Skin epidermis (tissue), 12 donors: ENCODE results near the gene PEX10.
A peak's percentile ranks its signal among the peaks of the same experiment; 100 is the strongest.

Experiments
- H3K27ac ChIP-seq, 21 experiments: fragments of 200-600 bp; sonication (generic) in 11 of 21; one replicate each; pipeline ENCODE4 v1.5.0; 2020; ENCODE audit warnings: mild to moderate bottlenecking in 3 of 21, inconsistent platforms in 2 of 21, moderate library complexity in 2 of 21
- H3K4me3 ChIP-seq, 7 experiments: fragments of 200-600 bp; sonication (generic) in 2 of 7; one replicate each; pipeline ENCODE4 v1.5.0; 2020; ENCODE audit warnings: inconsistent platforms in 2 of 7, mild to moderate bottlenecking in 2 of 7, moderate library complexity in 1 of 7

PEX10 gene

DNA sequence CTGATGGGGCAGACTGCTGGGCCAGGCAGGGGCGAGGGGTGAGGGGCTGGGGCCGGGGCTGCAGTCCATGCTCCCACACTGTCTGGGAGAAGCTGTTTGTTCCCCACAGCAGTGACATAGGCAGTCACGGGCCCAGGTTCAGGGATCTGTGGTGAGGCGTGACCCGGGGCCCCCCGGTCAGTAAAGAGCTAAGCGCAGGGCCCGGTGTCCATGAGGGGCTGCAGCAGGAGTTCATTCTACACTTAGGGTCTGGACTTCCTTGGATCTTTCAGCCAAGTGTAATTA, 4.4 kb downstream of the PEX10 start:
- H3K27ac ChIP-seq = no peak overlapping the region
- no peak overlapping the region for H3K4me3 ChIP-seq

DNA sequence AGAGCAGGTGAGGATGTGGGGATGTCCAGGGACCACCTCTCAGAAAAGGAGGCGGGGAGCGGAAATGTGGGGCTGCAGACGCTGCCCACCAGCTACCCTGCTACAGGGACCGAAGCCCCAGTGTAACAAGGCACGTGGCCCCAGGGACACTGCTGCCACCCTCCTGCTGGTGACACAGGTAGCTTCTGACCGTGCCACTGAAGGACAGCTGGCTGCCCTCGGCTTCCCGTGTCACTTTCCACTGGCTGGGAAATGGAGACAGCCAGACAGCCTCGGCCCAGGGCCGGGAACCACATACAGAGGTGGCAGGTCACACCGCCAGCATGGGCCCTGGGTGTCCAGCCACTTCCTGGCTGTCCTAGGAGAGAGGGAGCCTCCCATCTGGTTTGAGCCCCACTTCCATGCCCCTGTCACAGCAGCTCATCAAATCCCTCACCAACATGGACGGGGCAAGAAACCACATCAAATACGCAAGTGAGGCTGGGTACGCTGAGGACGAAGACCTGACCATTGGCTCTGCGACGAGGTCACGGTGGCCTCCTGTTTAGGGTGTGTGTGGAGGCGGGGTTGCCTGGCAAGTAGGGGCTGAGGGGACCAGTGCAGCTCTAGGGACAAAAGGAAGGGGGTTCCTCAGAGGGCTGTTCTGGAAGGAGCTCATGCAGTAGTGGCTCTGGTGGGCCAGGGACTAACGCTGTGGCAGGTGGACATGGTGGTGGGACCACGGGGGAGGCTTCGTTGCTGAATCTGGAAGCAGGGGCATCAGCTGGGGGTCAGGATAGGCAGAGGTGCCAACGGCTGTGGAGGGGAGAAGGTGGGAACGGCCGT, 5.0 kb downstream of the PEX10 start:
- Histone ChIP-seq H3K4me3 (no peak overlapping the region), H3K27ac (no peak overlapping the region)

DNA sequence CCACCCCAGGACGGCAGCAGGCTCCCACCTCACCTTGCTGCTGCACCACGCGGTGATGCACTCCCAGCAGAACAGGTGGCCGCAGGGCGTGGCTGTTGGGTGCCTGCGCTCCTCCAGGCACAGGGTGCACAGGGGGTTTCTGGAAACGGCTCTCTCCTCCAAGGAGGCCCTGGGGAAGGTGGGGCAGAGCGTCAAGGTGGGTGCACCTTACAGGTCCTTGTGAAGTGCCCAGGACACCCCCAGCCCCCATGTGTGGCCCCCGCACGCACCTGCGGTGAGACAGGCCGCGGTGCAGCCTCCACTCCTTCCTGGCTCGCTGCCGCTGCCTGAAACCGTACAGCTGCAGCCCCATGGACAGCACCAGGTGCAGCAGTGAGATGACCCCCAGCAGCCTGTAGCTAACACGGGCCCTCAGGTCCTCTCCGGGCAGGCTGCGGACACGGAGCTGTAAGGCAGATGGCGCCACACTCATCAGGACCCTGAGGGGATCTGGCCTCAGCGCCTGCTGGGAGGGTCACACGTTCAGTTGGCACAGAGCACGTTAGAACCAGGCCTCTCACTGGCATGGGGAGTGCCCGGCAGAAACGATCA, 5.8 kb downstream of the PEX10 start:
- H3K27ac ChIP-seq = no peak overlapping the region
- H3K4me3 ChIP-seq = no peak overlapping the region

DNA sequence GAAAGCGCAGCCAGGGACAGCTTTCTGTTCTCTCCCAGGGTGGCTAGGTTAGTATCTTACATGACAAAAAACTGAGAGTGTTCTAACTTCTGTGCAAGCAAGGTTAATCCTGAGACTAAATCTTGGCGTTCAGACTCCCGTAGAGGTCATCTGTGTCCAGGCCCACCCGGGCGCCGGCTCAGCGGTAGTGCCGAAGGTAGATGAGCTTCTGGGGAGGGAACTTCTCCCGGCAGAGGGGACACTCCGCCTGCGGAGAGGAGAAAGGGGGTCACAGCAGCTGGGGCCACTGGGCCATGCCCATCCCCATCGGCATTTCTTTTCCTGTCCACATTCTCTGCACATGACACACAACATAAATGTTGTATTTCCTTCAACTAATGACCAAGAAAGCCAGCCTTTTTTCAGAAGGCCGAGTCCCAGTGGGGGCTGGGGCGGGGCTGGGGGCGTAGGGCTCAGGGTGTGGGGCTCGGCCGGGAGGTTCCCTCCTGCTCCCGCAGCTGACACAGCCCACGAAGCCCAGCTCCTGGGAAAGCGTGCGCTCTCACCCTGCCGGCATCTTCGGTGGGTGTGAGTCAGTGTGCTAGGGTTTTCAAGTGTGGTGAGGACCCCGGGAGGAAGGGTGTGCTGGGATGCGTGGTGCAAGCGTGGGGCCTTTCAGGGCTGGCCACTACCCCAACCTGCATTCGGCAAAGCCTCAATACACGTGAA, 6.6 kb downstream of the PEX10 start:
- Histone ChIP-seq H3K27ac (peak overlapping the region in 1 of 21 experiments; percentile 17), H3K4me3 (no peak overlapping the region)

DNA sequence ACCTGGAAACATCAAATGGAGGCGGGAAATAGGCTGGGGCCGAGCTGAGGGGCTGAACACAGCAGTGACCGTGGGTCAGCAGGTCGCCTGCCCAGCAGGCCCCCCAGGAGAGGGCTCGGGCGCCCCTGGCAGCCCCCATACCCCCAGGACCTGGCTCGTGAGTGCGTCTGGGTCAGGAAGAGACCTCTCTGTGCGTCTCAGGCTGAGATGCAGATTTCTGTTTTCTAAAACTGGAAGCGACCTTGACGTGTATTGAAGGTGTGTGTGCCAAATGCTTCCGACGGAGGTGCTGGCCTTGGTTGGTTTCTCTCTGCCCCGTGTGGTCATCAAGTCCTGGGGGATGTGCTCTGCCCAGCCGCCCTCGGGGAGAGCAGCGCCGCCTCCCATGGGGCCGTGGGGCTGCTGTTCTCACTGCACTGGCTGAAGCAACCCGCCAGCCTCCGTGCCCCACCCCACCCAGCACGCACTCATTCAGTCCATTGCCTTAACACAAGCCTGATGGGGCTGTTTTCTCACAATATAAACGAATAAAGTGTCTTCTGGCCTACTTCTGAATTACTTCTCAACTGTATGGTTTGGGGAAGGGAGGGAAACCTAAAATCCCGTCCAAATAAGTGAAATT, 7.4 kb downstream of the PEX10 start:
- Histone ChIP-seq H3K27ac (no peak overlapping the region), H3K4me3 (no peak overlapping the region)

DNA sequence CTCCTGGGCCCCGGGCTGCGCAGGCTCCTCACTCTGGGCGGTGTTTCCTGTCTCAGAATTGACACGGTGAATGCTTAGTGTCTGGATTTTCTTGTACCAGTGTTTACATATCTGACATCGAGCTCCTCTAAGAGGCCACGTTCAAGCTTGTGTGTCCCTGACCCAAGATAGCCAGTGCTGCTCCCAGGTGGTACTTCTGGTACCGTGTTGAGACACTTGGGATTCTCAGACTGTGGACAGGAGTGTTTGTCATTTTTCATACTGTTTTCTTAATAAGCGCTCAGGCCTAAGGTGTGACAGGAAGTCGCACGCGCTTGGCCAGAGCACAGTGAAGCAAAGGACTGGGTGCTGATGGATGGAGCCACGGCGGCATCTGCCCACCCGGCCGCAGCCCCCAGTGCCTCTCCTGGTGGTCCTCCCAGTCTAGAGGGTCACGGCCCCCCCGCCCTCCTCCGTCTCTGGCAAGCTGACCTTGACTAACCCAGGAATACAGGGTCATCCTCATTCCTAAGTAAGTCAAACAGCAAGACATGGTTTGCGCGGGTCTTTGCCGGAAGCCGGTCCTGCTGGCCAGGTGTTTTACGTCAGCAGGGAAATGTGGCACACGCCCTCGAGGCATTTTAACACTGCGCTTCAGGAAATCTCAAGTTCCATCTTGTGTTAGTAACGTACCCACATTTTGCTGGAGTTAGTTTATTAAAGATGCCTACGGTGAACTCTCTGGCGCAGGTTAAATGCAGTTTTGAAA, 8.0 kb downstream of the PEX10 start:
- Histone ChIP-seq H3K27ac (no peak overlapping the region), H3K4me3 (no peak overlapping the region)

DNA sequence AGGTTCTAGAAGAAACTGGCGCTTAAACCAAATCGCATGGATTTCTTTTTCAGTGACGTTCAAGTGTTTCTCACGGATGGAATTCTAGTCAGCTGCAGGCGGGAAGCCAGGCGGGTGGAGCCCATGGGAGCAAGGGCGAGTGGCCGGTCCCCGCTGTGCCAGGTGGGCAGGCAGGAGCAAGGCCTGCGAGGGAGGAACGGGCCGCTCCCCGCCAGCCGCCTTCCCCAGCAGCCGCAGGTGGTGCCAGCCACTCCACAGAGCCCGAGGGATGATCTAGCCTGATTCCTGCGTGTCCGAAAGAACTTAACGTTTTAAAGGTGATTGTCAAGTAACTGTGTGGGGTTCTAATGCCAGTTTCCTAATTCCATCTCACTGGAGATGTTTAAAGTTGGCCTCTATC, 9.1 kb downstream of the PEX10 start:
- Histone ChIP-seq H3K27ac (no peak overlapping the region), H3K4me3 (no peak overlapping the region)

DNA sequence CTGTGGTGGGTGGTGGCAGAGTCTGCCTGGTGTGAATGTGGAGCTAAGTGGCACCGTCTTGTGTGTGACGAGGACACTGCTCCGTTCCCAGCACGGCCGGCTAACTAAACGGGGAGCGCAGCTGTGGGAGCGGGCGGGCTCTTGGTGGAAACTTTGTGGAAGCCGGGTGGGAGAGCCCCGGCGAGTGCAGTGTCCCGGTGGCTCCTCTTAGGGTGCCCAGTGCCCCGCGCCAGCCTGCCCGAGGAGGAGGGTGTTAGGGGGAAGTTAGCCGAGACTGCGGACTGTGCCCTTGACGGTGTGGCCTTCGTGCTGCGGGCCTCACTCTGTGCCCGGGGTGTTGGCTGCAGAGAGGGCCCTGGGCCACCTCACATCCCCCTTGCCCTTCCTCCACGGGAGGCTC, 9.9 kb downstream of the PEX10 start:
- Histone ChIP-seq H3K4me3 (no peak overlapping the region), H3K27ac (no peak overlapping the region)

DNA sequence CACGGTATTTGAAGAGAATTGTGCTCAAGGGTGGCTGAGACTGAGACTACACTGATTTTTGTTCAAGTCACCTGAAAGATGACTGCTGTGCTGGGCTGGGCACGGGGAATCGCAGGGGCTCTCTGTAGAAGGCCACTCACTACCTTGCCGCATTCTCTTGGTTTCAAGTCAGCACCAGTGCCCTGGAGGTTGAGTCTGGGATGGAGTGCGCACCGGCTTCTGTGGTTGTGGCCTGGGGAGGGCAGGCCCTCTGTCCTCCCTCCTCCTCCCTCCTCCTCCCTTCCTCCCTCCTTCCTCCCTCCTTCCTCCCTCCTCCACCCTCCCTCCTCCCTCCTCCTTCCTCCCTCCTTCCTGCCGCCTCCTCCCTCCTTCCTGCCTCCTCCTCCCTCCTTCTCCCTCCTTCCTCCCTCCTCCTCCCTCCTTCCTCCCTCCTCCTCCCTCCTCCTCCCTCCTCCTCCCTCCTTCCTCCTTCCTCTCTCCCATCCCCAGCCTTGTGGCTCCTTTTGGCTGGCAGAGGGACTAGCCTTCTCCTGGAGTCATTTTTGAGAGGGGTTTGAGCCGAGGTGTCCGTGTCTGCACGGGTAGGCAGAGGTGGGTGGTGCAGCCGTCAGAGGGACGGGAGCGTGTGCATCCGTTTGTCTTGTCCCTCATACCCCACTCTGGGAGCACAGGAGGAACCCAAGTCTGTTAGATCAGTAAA, 11.3 kb downstream of the PEX10 start:
- H3K4me3 ChIP-seq = no peak overlapping the region
- H3K27ac ChIP-seq = no peak overlapping the region

DNA sequence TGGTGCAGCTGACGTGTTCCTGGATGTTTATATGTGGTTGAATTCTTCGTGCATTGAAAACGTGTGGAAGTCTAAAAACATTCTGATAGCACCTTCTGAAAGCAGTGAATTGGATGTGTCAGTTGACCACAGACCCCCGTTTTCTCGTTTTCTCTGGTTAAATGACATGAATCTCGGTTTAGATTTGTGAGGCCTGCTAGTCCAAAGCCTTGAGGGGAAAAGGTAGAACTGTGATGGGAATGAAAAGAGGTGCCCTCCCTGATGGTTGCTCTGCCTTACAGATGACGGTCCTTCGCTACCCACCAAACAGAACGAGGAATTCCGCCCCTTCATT, 11.8 kb downstream of the PEX10 start:
- H3K4me3 ChIP-seq = no peak overlapping the region
- H3K27ac ChIP-seq = peak overlapping the region in 1 of 21 experiments; percentile 7

DNA sequence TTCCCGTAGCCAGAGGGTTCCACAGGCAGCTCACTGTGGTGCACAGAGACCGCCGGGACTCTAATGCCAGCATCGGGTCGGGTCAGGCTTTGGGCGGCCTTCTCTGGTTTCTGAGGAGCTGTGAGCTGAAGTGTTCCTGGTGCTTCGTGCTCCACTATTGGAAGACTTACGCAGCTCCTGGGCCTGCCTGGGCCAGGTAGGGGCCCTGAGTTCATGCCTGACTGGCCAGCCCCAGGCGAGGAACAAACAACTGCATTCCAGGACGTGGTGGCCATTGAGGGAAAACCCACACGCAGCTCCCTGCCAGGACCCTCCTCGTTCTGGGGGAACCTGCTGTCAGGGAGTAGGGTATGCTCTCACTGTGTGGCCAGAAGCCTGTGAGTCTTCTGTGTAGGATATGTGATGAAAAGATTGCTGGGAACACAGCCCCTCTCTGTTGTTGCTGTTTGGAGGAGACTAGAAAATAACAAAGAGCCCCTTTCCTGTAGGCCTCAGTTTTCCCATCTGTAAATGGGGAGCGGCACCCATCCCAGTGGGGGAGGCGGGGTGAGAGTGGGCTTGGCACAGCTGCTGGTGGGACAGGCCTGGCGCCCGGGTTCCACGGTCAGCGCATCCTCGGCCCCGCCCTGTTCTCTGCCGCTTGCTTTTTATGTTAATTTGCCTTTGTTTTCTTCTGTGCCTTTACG, 12.3 kb downstream of the PEX10 start:
- H3K4me3 ChIP-seq = no peak overlapping the region
- peak overlapping the region in 2 of 21 experiments; percentile 7 to 73 for H3K27ac ChIP-seq

DNA sequence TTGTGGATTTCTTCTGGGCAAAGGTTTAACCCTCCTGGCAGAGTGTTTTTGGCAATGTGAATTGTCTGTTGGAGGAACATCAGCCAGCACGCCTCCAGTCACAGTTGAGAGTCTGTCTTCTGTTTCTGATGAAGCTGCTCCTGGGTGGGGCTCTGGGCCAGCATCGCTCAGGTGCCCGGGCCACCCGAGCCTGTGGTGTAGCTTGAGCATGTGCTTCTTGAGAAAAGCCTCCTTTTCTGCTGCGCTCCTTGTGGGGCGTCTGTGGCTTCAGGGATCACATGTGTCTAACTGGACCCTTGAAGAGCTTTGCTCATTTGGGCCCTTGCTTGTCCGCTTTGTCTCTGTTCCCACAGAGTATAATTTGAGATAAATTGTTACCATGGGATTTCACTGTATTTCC, 13.5 kb downstream of the PEX10 start:
- no peak overlapping the region for H3K4me3 ChIP-seq
- H3K27ac ChIP-seq = peak overlapping the region in 4 of 21 experiments; percentile 1 to 73 (median 18)

DNA sequence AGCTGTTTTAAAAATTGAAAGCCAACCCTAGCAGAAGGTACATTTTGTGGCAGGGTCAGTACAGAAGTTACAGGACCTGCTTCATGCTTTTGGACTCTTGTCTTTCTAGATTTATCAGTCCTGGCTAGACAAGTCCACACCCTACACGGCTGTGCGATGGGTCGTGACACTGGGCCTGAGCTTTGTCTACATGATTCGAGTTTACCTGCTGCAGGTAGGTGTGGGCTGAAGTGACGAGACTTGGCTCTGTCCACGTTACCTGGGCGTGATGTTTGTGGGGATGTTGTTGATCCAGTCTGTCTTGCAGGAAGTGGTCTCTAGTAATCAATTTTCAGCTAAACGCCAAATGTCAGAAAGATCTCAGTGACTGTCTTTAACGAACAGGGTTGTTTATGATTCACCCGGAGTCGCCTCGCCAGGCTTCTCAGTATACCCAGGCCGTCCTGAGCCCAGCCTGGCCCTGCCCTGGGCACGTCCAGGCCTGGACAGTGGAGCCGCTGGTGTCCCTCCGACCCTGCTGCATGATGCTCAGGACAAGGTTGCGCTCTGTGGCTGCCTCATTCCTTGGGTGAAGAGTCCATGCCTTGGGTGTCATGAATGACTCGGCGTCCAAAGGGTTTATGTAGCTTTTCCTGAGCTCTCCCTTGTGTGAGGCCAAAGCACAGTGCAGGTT, 15.2 kb downstream of the PEX10 start:
- Histone ChIP-seq H3K27ac (peak overlapping the region in 12 of 21 experiments; percentile 18 to 79 (median 49)), H3K4me3 (no peak overlapping the region)

DNA sequence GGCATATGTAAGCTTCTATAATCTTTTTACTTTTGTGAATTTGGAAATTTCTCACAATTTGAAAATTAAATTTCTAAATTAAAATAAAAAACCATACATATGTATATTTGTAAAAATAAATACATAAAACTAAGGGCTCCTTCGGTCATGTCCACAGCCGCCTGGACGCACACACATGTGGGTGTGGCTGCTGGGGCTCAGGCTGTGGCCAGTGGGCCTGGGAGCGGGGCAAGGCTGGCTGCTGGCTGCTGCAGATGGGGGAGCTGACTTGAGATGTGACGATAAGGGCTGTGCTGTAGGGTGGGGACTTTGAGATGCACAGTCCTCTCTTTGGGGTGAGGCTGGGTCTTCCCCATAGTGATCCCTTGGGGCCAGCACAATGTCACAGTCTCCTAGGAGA, 15.9 kb downstream of the PEX10 start:
- peak overlapping the region in 9 of 21 experiments; percentile 18 to 48 (median 26) for H3K27ac ChIP-seq
- H3K4me3 ChIP-seq = no peak overlapping the region

DNA sequence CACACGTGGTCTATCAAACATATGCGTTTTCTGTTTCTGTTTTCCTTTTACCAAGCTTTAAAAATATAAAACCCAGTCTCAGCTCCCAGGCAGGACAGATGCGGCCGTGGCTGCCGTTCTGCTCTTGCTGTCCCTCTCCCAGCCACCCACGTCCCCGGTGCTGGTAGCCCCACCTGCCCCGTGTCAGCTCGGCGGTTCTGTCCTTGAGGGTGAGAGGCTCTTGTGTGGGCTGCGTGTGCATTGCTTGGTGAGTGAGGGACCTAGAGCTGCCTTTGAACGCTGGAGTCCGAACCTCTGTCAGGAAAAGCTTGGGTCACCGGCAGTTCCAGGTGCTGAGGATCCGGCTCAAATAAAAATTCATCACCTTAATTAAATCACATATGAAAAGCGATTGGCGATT, 16.3 kb downstream of the PEX10 start:
- Histone ChIP-seq H3K4me3 (no peak overlapping the region), H3K27ac (peak overlapping the region in 2 of 21 experiments; percentile 25 to 48)

DNA sequence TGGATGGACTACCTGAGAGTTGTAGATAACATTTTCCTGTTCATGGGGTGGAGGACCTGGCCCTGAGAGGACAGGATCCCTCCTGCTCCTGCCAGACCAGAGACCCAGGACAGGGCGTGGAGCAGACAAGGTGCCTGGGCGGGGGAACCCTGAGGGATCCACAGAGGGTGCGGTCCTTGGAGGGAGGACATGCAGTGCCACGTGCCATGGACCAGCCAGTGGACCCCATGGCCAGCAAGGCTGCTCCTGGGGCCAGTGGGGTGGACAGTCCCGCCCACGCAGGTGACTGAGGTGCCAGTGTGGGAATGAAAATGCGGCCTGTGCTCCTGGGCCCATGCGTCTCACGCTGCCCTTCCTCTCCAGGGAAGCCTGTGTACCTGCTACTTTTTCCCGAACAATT, 17.1 kb downstream of the PEX10 start:
- peak overlapping the region in 1 of 21 experiments; percentile 9 for H3K27ac ChIP-seq
- H3K4me3 ChIP-seq = no peak overlapping the region

DNA sequence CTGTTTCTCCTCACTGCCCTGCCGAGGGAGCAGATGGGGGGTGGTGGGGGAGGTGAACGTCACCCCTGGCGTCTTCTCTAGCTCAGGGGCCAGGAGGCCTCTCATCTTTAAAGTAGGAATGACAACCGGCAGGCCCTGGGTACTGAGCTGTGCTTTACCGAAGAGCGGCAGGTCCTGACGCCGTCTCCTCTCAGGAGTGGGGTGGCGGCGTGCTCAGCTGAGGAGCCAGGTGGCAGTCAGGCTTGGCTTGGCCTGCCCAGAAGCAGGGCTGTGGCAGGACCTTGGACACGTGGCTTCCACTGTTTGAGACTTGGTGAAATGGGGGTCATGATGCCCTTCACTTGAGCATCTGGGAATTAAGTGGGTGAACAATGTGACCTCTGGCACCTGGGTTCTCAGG, 17.6 kb downstream of the PEX10 start:
- peak overlapping the region in 1 of 21 experiments; percentile 40 for H3K27ac ChIP-seq
- H3K4me3 ChIP-seq = no peak overlapping the region

DNA sequence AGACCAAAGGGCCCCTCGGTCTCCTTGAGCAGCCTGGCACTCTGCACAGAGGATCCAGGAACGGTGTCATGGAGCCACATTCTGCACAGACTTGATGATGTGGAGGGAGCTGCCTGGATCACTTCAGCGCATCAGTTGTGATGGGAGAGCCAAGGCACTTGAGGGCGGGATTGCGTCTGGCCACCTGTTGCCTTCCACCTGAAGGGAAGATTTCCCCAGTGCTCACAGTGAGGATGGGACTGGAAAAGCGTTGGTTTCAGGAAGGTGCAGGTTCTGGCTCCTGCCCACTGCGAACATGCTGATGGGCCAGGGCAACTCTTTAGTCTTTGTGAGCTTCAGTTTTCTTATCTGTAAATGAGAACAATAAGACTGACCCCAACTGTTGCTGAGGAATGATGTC, 18.1 kb downstream of the PEX10 start:
- Histone ChIP-seq H3K27ac (peak overlapping the region in 2 of 21 experiments; percentile 14 to 40), H3K4me3 (no peak overlapping the region)
